Activated CD4-positive, alpha-beta T cell treated with anti-CD3 and anti-CD28 coated beads, Interleukin-2, Interleukin-4, amounts not matched to agents 100 ng/mL and 50 ng/mL, durations not matched to agents 16 hours and 8 hours (primary cell): ENCODE measurements around the gene GBP7.

ENCODE experiments used
- DNase-seq: peaks from one replicate; pipeline ENCODE4 v3.0.0-alpha.2; 2020; ENCODE audit warnings: low spot score

GBP7 gene

DNA sequence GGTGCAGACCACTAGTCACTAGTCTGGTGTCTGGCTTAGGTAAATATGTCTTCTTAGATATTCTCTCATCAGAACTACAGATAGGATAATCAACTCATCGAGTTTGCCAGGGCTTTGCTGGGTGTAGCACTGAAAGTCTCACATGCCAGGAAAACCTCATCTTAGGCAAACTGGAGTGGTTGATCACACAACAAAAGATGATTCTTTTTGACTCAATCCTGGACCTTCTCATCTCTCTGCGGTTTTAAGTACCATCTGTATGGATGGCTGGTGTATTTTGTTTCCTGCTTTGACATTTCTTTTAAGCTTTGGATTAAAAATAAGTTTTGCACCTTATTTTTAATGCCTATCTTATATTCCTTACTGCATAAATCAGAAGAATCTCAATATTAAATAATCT lies 61.1 kb downstream of the GBP7 start:
- DNase-seq = peak; percentile 32

DNA sequence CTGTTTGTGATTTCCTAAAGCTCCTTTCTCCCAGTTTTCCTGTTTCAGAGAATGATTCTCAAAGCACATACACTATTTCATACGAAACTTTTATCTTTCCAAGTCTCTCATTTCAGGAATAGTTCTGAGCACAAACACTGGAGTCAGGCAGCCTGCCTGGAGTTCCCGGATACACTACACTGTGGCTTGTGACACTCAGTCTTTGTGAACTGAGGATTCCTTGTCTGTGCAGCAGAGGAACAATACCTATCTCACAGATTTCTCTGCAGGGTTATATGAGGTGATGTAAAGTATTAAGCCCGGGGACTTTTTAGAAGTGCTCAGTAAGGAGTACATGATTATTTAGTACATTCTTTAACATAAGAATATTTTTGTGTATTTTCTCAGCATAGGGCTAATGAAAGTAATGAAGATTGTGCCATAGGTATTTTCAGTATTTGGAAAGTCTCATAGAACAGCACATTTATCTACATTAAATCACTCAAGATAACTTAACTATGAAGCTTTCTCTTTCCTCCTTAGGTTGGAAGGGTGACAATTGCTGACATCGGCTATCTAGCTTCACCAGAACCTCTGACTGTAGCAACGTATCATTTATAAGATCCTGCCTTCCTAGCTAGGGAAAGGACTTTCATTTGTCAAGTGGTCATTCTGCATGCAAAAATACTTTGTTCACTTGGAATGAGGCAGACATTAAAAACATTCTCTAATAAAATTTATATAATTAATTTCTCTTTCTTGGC lies 62.8 kb downstream of the GBP7 start:
- DNase-seq = no peak

DNA sequence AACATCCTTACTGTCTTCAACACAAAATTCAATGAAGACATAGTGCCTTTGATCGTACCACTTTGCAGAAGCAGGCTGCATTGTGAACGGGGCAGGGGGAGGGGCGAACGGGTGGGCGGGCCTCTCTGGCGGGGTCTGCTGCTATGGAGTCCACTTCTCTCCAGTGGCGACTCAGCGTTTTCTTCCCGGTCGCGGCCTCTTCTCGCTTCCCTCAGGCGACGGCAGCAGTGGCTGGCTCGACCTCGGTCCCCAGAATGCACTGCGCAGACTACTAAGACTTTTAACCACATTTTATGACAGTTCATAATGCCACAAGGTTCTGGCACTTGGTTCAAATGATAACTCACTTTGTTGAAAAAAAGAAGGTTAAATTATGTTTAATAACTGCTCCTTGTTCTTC lies 71.1 kb downstream of the GBP7 start:
- DNase-seq = no peak

DNA sequence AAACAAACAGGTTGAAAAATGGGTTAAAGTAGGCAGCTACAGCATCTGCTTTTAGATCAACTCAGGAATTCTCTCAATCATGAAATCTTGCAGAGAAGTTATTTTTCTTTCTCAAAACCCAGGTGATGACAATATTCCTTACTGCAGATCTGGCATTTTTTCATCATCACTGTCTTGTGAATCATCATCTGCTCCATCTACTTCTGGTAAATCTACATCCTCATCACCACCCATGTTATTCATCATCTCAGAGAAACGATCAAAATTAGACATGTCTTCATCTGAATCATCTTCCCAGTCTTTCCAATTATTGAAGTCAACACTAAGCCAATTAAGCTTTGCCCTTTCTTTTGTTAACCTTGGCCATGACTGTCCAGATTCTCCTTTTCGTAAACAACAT lies 71.7 kb downstream of the GBP7 start:
- no peak for DNase-seq

DNA sequence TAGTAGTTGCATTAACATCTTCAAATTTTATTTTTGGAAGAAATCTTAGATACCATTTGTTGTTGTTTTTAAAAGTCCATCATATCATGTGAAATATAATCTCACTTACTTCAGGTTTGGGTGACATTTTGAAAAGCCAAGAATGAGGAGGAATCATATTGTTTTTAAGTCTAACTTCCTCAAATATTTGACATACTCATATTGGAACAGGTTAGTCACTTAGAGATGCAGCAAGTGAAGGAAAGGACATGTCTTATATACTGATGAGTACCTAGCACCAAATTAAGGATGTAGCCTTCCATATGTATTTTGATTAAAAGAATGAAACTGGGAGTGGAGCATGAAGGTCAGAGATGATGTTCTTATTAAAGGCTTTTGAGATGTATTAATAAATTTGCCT lies 73.8 kb downstream of the GBP7 start:
- no peak for DNase-seq

DNA sequence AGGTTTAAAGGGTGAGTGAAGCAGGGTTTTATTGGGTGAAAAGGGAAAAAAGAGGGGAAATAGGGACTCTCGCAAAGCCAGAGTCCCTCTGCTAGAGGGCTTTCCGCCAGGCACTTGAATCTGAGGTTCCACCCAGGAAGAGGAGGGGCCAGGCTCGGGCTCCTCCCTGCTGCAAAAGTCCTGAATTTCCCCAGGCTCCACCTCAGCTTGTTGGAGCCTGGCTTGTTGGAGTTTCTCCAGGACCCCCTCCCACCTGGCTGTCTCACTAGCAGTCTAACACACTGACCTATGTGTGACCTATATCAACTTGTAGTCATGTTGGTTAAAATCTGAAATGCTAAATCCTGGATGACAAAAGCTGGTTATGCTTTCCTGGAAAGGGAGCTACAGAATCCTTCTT lies 75.4 kb downstream of the GBP7 start:
- DNase-seq = no peak

DNA sequence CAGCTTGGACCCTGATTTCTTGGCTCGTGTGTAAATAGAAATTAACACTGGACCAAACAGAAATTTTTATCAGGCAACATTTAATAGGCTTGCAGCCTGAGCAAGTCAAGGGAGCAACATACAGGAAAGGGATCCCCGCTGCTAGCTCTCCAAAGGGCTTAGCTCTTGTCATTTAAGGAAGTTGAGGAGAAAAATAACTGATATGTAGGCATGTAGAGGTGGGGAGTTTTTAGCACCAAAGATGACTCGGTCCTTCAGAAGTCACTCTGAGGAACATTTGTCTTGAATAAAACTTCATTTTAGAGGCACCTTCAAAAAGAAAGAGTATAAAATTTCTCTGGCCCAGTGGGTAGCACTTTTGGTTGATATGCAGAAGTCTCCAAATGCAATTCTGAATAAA lies 76.9 kb downstream of the GBP7 start:
- DNase-seq = no peak

DNA sequence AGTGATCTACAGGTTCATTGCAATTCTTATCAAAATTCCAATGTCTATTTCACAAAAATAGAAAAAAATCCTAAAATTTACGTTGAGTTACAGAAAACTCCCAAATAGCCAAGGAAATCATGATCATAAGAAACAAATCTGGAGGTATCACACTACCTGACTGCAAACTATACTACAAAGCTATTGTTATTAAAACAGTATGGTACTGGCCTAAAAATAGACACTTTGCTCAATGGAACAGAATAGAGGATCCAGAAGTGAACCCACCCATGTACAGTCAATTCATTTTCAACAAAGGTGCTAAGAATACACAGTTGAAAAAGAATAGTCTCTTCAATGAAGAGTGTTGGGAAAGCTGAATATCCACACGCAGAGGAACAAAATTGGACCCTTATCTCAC lies 80.1 kb downstream of the GBP7 start:
- no peak for DNase-seq

DNA sequence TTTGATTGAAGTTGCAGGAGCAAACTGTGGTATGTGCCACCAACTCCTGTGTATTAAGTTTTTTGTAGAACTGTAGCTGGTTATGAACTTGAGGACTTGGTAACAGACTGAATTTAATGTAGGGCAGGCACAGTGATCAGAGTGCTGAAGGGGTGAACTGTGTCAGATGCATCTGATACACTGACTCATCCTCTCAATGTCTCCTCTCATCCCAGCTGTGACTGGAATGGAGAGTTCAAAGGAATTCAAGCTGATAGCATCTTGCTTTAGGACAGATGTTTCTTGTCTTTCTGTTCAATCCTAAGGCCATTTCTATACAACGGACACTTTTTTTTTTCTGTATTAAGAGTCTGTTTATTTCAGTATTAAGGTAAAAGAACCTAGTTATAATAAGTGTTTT lies 85.8 kb downstream of the GBP7 start:
- DNase-seq = no peak

DNA sequence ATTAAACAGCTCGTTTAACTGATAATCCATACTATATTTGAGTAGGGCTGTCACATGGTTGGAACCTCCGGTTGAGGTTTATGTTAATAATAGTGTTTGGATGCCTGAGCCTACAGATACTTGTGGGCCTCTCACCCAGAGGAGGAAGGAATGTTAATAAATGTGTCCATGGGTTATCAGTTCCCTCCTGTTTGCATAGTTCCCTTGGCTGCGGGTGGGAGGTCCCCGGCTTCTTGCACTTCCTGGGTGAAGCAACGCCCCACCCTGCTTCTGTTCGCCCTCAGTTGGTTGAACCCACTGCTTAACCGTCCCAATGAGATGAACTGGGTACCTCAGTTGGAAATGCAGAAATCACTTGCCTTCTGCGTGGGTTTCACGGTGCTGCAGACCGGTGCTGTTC lies 87.2 kb downstream of the GBP7 start:
- no peak for DNase-seq

DNA sequence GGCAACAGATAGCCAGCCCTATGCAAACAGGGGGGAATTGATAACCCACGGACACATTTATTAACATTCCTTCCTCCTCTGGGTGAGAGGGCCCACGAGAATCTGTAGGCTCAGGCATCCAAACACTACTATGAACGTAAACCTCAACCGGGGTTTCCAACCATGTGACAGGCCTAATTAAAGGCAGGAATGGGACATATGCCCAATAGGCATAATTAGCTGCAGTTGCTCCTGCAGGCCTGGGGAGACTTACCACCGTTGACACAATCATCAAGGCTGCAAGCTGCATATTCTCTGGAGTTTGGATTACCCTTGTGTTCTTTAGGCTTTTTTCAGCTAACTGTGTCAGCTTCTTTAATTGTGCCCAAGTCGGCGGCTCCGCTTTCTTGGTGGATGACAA lies 88.6 kb downstream of the GBP7 start:
- no peak for DNase-seq

DNA sequence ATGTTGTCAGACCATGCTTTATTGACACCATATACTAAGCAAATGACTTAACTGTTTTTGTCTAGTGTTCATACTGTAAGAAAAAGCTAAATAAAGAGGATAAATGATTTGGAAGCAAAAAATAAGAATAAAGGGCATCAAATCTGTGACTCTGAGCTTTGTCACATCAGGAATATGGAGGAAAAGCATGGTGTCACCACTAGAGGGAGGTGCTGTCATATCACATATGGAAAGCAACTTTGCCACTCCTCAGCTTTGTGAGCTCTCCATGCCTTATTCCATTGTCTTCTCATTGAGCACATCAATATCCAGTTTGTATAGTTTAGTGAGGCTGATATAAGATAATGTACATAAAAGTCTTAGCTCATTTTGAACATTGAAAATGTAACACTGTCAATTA lies 90.0 kb downstream of the GBP7 start:
- DNase-seq = peak; percentile 40
